Ovary (tissue), 9 donors: ENCODE measurements around the gene ASPDH. TPM values are rescaled to one million over a fixed set of nuclear protein-coding genes. Genes with fewer than 3 reads are reported as not detected.

Experiments
- DNase-seq, 5 donors: peaks; one replicate each; pipeline ENCODE4 v3.0.0-alpha.2; 2019 to 2020
- H3K27ac ChIP-seq, 2 donors: fragments of 200-600 bp; one replicate each; pipeline versions ENCODE4 v1.5.1 to v1.8.0; 2019 to 2022
- H3K27me3 ChIP-seq: fragments of 200-600 bp; one replicate; pipeline ENCODE4 v1.8.0; 2022
- H3K36me3 ChIP-seq: fragments of 200-600 bp; sonication (generic); one replicate; pipeline ENCODE4 v1.5.1; 2019
- H3K4me1 ChIP-seq: one replicate; pipeline ENCODE4 v1.8.1; 2013; ENCODE audit warnings: mild to moderate bottlenecking, moderate library complexity; ENCODE audit not compliant: insufficient read depth
- H3K4me3 ChIP-seq: fragments of 200-600 bp; sonication (generic); one replicate; pipeline ENCODE4 v1.5.1; 2017
- H3K9me3 ChIP-seq, 2 donors: fragments of 200-600 bp in 1 of 2; sonication (generic) in 1 of 2; one replicate each; pipeline versions ENCODE4 v1.5.1 to v1.8.1; 2013 to 2019; ENCODE audit warnings: mild to moderate bottlenecking in 1 of 2, moderate library complexity in 1 of 2
- EP300 ChIP-seq: sonication (generic); formaldehyde crosslinking; IDR thresholded peaks from one replicate; pipeline ENCODE4 v1.6.1; 2017; ENCODE audit warnings: antibody characterized with exemption
- POLR2A ChIP-seq: fragments of 450-650 bp; IDR thresholded peaks from one replicate; pipeline ENCODE4 v1.6.1; 2017; ENCODE audit warnings: antibody characterized with exemption, mild to moderate bottlenecking, moderate library complexity
- WGBS, 3 donors: extraction: QIAGEN DNeasy Blood & Tissue Kit in 1 of 3; methylation state at CpG; one replicate each; pipeline versions ENCODE4 v1.1.5 to v1.1.7; 2013 to 2017; 5-methylcytosine and 5-hydroxymethylcytosine counted together
- intact Hi-C, 4 donors: fragments of 100-400 bp; cut with DNase I; formaldehyde crosslinking; loops; one replicate each; pipeline versions ENCODE4 v1.11.0 to v1.15.1; 2022 to 2023
- polyA plus RNA-seq, 2 donors: library from polyadenylated mRNA; stranded (reverse); fragments of 200-250 nt in 1 of 2; fragments of 350-450 nt in 1 of 2; fragmentation: Illumina TruSeq in 1 of 2; extraction: RNeasy Lipid Tissue Mini Kit (QIAGEN cat#74804) in 1 of 2; gene quantifications; one replicate each; pipeline ENCODE4 v1.2.3, GENCODE V29; 2013 to 2014
- total RNA-seq, 7 donors: library from RNA; depleted of rRNA in 2 of 7; stranded (reverse); fragments of >200 nt in 2 of 7; fragmentation: NEBNext Ultra II Directional in 3 of 7; extraction: Animal tissue kit (Norgen Biotek cat#: 25700) in 3 of 7; gene quantifications; one replicate each; pipeline versions ENCODE4 v1.1.0 to v1.2.4, GENCODE V29; 2016 to 2023
- TF ChIP-seq, protein P1 (sequence below), 3 donors: fragments of 450-650 bp in 2 of 3; fragments of 200-600 bp in 1 of 3; IDR thresholded peaks; one replicate each; pipeline versions ENCODE4 v1.5.1 to v1.8.0; 2016 to 2022; ENCODE audit warnings: antibody characterized with exemption in 3 of 3, mild to moderate bottlenecking in 1 of 3
- donor health status: DM: no; HTN: no; CAD: no; lungs with moderate emphysema.
- donor health status: DM: no; HTN: no; CAD: no.
- donor health status: Bipolar disorder and iron deficiency.
- donor health status: DM: yes; HTN: yes; CAD: no.
- donor health status: DM: no; HTN: no; CAD: no.
- donor health status: DM: yes; HTN: yes; CAD: no.

ASPDH gene
- total and polyA plus RNA-seq, 9 donors, result not detected

DNA sequence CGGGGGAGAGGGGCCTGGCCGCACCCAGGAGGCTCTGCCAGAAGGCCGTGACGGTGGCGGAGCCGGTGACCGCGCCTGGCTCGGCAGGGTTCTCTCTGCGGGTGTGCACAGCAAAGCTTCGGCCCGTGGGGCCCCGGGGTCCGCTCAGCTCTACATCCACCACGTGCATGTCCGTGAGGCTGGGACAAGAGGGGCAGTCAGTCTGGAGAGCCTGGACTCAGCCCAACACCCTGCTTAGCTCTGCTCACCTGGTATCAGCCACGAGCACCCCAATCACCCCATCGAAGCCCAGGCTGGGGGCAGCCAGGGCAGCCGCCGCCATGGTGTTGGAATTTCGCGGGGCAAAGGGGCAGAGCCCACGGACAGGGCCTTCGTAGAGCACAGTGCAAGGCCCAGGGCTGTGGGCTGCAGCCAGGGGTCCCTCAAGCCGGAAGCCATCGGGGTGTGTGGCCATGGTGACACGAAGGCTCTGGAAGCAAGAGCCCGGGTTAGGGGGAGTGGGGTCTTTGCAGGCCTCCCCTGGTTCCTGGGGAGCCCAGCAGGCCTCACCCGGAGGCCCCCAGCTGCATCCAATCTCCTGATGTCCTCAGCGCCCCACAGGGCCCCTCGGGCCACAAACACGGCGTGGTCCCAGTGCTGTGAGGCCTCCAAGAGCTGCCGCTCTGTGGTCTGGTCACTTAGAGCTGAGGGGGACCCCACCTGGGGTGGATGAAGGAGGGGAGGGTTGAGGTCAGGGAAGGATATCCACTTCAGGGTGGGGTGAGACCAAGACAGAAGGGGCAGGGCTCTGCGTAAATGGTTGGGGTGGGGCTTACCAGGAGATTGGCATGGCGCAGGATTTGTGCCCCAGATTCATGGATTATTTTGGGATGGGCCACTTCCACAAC is 1.4 kb downstream of the ASPDH start:
- Histone ChIP-seq H3K27me3 (no peaks in the 10 kb centered on the region), H3K9me3 (no peaks in the 10 kb centered on the region), H3K4me1 (peaks cover 6% of the 10 kb centered on the region), H3K27ac (peak overlapping the region in 1 of 2 donors; percentile 65), H3K36me3 (no peaks in the 10 kb centered on the region), H3K4me3 (peak overlapping the region; percentile 52)
- TF ChIP-seq, protein P1, sequence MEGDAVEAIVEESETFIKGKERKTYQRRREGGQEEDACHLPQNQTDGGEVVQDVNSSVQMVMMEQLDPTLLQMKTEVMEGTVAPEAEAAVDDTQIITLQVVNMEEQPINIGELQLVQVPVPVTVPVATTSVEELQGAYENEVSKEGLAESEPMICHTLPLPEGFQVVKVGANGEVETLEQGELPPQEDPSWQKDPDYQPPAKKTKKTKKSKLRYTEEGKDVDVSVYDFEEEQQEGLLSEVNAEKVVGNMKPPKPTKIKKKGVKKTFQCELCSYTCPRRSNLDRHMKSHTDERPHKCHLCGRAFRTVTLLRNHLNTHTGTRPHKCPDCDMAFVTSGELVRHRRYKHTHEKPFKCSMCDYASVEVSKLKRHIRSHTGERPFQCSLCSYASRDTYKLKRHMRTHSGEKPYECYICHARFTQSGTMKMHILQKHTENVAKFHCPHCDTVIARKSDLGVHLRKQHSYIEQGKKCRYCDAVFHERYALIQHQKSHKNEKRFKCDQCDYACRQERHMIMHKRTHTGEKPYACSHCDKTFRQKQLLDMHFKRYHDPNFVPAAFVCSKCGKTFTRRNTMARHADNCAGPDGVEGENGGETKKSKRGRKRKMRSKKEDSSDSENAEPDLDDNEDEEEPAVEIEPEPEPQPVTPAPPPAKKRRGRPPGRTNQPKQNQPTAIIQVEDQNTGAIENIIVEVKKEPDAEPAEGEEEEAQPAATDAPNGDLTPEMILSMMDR (IDR thresholded peaks at IDR 0.05), result no peak
- TF ChIP-seq POLR2A (no peak), EP300 (no peak)
- WGBS, 3 donors, result 76 to 79% (median 78%) methylated on average over 32 to 36 of the region's 36 CpGs
- intact Hi-C loops, result loop anchor here in 3 of 4 donors (5.0 to 10.0 kb wide), 3 partner anchors 160 to 350 kb away; partner anchors contain the start of genes ACP4 (in 1 of the 3) and IZUMO2 (in 1 of the 3)
- peak in 3 of 5 donors; percentile 59 to 68 (median 61) for DNase-seq

- Histone ChIP-seq H3K36me3 (no peaks in the 10 kb centered on the region), H3K4me3 (peak within 1 kb of the TSS; percentile 52), H3K27ac (peak within 1 kb of the TSS; percentile 64 to 65), H3K9me3 (no peaks in the 10 kb centered on the region), H3K4me1 (peaks cover 6% of the 10 kb centered on the region), H3K27me3 (no peaks in the 10 kb centered on the region)
- DNase-seq, result peak; percentile 98 to 99 (median 99)
- intact Hi-C loops, result loop anchor here in 3 of 4 donors (5.0 to 10.0 kb wide), 3 partner anchors 159 to 349 kb away; partner anchors contain the start of genes ACP4 (in 1 of the 3) and IZUMO2 (in 1 of the 3)
- 0 to 1% (median 1%) methylated on average over 64 to 69 of the region's 69 CpGs for WGBS, 3 donors
- TF ChIP-seq, protein P1 (IDR thresholded peaks at IDR 0.05), result peak in 2 of 3 donors; percentile 27 to 33
- TF ChIP-seq POLR2A (peak; percentile 51), EP300 (peak; percentile 76)
Measured at GRCh38 chr19:50511069-50511822, 2.5 kb downstream of the ASPDH start, which contains the start of gene JOSD2. Gene JOSD2, minus strand, starts transcription at chr19:50511191. Its CDS starts 760 bp downstream, at chr19:50510431.

GRCh38 chr19:50510700-50511068 is 3.0 kb downstream of the ASPDH start:
- no peak for TF ChIP-seq POLR2A
- TF ChIP-seq, protein P1 (IDR thresholded peaks at IDR 0.05), result no peak
- no peak for TF ChIP-seq EP300
- Histone ChIP-seq H3K27ac (peak overlapping the region; percentile 39 to 64), H3K9me3 (no peaks in the 10 kb centered on the region), H3K27me3 (no peaks in the 10 kb centered on the region), H3K4me3 (peak overlapping the region; percentile 52), H3K4me1 (peaks cover 6% of the 10 kb centered on the region), H3K36me3 (no peaks in the 10 kb centered on the region)
- 1 to 2% (median 1%) methylated on average over 10 of the region's 10 CpGs for WGBS, 3 donors
- no peak for DNase-seq
- intact Hi-C loops, result loop anchor here in 3 of 4 donors (5.0 to 10.0 kb wide), 3 partner anchors 158 to 348 kb away; partner anchors contain the start of genes ACP4 (in 1 of the 3) and IZUMO2 (in 1 of the 3)

DNA sequence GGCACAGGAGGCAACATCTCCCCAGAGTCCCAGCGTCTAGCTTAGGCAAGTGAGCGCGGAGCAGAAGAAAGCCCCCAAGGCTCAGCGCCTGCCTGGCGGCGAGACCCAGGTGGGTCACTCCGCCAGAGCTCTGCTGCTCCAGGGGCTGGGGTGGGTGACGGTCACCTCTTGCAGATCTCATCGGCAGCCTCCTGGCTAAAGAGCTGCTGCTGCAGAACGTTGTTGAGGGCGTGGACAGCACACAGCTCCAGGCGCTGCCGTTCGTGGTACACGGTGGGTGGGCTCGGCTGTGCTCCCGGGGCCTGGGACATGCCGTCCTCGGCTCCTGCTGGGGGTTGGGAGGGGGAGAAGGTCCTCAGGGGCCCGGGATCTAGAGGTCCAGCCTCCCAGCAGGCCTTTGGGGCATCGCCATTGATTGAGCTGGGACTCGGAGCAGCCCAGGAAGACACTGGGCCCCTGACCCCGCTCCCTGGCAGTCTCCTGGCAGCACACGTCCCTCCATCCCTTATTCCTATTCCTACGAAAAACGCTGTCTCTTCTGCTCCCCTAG is 3.5 kb downstream of the ASPDH start:
- TF ChIP-seq POLR2A, result no peak
- TF ChIP-seq, protein P1 (IDR thresholded peaks at IDR 0.05), result no peak
- TF ChIP-seq EP300, result no peak
- intact Hi-C loops, result loop anchor here in 3 of 4 donors (5.0 to 10.0 kb wide), 3 partner anchors 158 to 348 kb away; partner anchors contain the start of genes ACP4 (in 1 of the 3) and IZUMO2 (in 1 of the 3)
- H3K4me1 ChIP-seq, result peaks cover 6% of the 10 kb centered on the region
- no peaks in the 10 kb centered on the region for H3K27me3 ChIP-seq
- H3K36me3 ChIP-seq, result no peaks in the 10 kb centered on the region
- peak overlapping the region; percentile 52 for H3K4me3 ChIP-seq
- no peak overlapping the region for H3K27ac ChIP-seq
- H3K9me3 ChIP-seq, result no peaks in the 10 kb centered on the region
- 30 to 33% (median 32%) methylated on average over 26 of the region's 26 CpGs for WGBS, 3 donors
- peak in 2 of 5 donors; percentile 63 to 68 for DNase-seq
